ENCODE measurements around the gene OGA. TPM values are rescaled to one million over a fixed set of nuclear protein-coding genes. Genes with fewer than 3 reads are reported as not detected.

OGA gene
- total and polyA plus RNA-seq, 10 donors: 65.7 to 234 (median 162) TPM

DNA sequence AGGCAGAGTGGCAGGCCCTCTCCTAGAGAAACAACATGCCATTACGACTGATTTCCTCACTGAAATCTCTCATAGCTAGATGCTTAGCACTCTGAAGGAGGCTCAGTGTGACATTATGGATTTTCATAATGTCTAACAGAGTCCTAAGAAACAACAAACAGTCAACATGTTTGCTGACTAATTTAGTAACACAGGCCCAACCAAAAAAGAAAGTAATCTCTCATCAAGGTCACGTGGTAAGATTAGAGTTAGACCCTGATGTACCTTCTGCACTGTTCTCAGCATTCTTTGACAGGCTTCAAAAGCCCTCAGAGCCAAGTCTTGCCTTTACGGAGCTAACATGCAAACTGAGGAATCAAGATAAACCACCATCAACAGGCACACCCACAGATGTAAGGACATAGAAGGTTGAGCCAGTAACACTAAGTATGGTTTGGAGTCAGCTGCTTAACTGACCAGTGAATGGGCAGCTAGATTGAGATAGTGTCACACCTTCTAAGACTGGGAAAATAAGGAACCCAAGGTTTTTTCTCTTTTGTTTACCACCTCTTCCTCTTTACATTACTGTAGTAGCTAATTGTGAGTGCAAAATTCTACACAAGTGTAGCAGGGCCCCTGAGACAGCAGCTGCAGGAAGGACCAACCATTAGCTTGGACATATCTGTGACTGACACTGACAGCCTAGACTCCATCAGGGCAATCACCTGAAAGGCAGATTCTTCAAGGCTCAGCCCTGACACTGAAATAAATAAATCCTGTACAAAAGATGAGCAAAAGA, 40.7 kb upstream of the OGA start:
- 55 to 81% (median 73%) methylated on average over 3 of the region's 3 CpGs for WGBS, 5 donors
- H3K4me1 ChIP-seq: peaks cover 0 to 20% (median 7%) of the 10 kb centered on the region in 6 donors
- no peak overlapping the region for H3K4me3 ChIP-seq
- TF ChIP-seq POLR2A (IDR thresholded peaks at IDR 0.05) (no peak), POLR2AphosphoS5 (IDR thresholded peaks at IDR 0.05) (no peak)
- TF ChIP-seq, protein P1, sequence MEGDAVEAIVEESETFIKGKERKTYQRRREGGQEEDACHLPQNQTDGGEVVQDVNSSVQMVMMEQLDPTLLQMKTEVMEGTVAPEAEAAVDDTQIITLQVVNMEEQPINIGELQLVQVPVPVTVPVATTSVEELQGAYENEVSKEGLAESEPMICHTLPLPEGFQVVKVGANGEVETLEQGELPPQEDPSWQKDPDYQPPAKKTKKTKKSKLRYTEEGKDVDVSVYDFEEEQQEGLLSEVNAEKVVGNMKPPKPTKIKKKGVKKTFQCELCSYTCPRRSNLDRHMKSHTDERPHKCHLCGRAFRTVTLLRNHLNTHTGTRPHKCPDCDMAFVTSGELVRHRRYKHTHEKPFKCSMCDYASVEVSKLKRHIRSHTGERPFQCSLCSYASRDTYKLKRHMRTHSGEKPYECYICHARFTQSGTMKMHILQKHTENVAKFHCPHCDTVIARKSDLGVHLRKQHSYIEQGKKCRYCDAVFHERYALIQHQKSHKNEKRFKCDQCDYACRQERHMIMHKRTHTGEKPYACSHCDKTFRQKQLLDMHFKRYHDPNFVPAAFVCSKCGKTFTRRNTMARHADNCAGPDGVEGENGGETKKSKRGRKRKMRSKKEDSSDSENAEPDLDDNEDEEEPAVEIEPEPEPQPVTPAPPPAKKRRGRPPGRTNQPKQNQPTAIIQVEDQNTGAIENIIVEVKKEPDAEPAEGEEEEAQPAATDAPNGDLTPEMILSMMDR (IDR thresholded peaks at IDR 0.05 in 8 of 11, conservative IDR thresholded peaks at IDR 0.05 in 3 of 11): no peak
- no peak for DNase-seq
- intact Hi-C loops (cut with DNase I; ENCODE audit: low total_unique reads): no loop called here
- peak overlapping the region in 2 of 8 donors; percentile 34 to 39 for H3K27ac ChIP-seq
- no peaks in the 10 kb centered on the region for H3K27me3 ChIP-seq (replicated peaks in 1 of 7)
- H3K36me3 ChIP-seq: peaks cover 0 to 34% (median 5%) of the 10 kb centered on the region in 6 donors
- H3K9me3 ChIP-seq: peaks cover 0 to 15% (median 14%) of the 10 kb centered on the region in 8 donors

DNA sequence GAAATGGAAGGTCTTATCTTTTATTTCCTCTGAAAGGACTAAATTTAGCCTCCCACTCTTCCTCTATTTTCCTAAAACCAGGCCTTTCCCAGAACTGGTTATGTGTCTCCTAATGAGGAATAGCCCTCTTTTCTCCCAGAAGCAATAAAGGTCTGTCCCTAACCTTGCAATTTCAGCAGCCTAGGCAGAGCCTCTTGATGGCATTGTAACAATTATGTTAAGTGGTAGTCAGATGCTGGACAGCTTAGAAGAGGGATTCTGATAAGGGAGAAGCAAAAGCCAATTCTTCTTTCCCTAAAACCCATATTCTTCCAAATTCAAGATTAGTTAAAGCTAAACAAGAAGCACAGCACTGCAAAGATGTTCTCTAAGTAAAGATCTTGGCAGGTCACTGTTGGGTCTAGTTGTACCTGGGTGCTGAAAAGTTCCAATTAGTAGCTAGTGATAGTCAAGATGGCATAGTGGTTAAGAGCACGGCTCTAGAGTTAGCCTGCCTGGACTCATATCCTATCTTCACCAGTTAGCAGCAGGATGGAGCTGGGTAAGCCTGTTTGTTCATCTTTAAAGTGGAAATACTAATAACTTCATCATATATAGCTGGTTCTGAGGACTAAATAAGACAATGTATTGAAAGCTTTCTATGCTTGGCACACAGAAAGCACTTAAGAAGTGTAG, 39.7 kb upstream of the OGA start:
- TF ChIP-seq POLR2A (IDR thresholded peaks at IDR 0.05) (no peak), POLR2AphosphoS5 (IDR thresholded peaks at IDR 0.05) (no peak)
- TF ChIP-seq, protein P1 (IDR thresholded peaks at IDR 0.05 in 8 of 11, conservative IDR thresholded peaks at IDR 0.05 in 3 of 11): no peak
- 45 to 100% (median 96%) methylated on average over 1 of the region's 1 CpG for WGBS, 5 donors
- intact Hi-C loops (cut with DNase I; ENCODE audit: low total_unique reads): no loop called here

DNA sequence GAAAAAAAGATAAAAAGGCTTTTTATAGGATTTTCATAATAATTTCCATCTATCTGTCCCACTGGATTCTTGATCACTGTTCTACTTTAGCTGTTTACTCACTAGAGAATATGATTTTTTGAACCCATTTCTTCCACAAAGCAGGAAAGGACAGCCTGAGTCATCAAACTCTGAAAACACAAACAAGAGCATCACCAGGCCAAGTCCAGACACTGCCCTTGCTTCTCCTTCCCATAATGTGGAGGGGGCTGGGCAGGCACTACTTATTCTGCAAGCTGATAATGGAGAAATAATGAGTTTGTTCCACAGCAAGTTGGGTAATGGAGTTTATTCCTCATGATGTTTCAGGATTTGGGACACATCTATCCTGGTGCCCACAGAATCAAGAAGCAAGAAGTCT, 38.4 kb upstream of the OGA start:
- H3K4me3 ChIP-seq: no peak overlapping the region
- no peaks in the 10 kb centered on the region for H3K27me3 ChIP-seq (replicated peaks in 1 of 7)
- H3K27ac ChIP-seq: no peak overlapping the region
- H3K36me3 ChIP-seq: peaks cover 0 to 32% (median under 1%) of the 10 kb centered on the region in 6 donors
- TF ChIP-seq, protein P1 (IDR thresholded peaks at IDR 0.05 in 8 of 11, conservative IDR thresholded peaks at IDR 0.05 in 3 of 11): no peak
- no peak for TF ChIP-seq POLR2AphosphoS5 (IDR thresholded peaks at IDR 0.05)
- H3K9me3 ChIP-seq: peaks cover 0 to 15% (median 14%) of the 10 kb centered on the region in 8 donors
- intact Hi-C loops (cut with DNase I; ENCODE audit: low total_unique reads): no loop called here
- DNase-seq: no peak
- H3K4me1 ChIP-seq: peaks cover 0 to 20% (median 7%) of the 10 kb centered on the region in 6 donors

More for the DNA sequence above, 39.7 kb upstream of the OGA start:
- Histone ChIP-seq H3K27me3 (replicated peaks in 1 of 7) (no peaks in the 10 kb centered on the region), H3K27ac (peak overlapping the region in 2 of 8 donors; percentile 34 to 39), H3K36me3 (peaks cover 0 to 32% (median 4%) of the 10 kb centered on the region in 6 donors), H3K9me3 (peaks cover 0 to 15% (median 14%) of the 10 kb centered on the region in 8 donors), H3K4me3 (no peak overlapping the region), H3K4me1 (peaks cover 0 to 20% (median 7%) of the 10 kb centered on the region in 6 donors)
- no peak for DNase-seq
